A673 (cell line): Measurements from ENCODE around the gene SRSF4. TPM values are rescaled to one million over a fixed set of nuclear protein-coding genes. Genes with fewer than 3 reads are reported as not detected.

ENCODE experiments used
- BruUV-seq: library from RNA; stranded (reverse); fragments of 400-500 nt; replicated peaks from 2 replicates; lab custom pipeline; 2021; lab: Mats Ljungman, UMichigan
- CTCF ChIA-PET: fragments of 300-600 bp; sonication (Branson Sonifier 250); formaldehyde crosslinking; loops from one replicate; lab custom pipeline; 2022; ENCODE audit warnings: antibody characterized with exemption; lab: Charles Lee
- POLR2A ChIA-PET: fragments of 300-600 bp; sonication (Branson Sonifier 250); formaldehyde crosslinking; loops from one replicate; lab custom pipeline; 2022; ENCODE audit warnings: antibody characterized with exemption; ENCODE audit not compliant: low non-redundant PET; lab: Charles Lee
- DNase-seq: peaks from one replicate; pipeline ENCODE4 v3.0.0-alpha.2; 2015; ENCODE audit warnings: low spot score
- H3K27ac ChIP-seq: fragments of 200-600 bp; sonication (generic); 2 replicates; pipeline ENCODE4 v1.5.1; 2016; ENCODE audit warnings: mixed run types, low read depth, mild to moderate bottlenecking, mixed read lengths, antibody characterized with exemption, low read length; ENCODE audit not compliant: poor library complexity, severe bottlenecking
- H3K27me3 ChIP-seq: fragments of 200-600 bp; sonication (generic); replicated peaks from 2 replicates; pipeline ENCODE4 v1.6.1; 2017; ENCODE audit warnings: mixed run types, low read depth, mild to moderate bottlenecking, mixed read lengths, antibody characterized with exemption, low read length; ENCODE audit not compliant: insufficient read depth, poor library complexity
- H3K36me3 ChIP-seq: fragments of 200-600 bp; sonication (generic); 2 replicates; pipeline ENCODE4 v1.6.1; 2016; ENCODE audit warnings: mixed run types, mild to moderate bottlenecking, mixed read lengths, antibody characterized with exemption, low read length; ENCODE audit not compliant: insufficient read depth, poor library complexity, severe bottlenecking
- H3K4me1 ChIP-seq: fragments of 200-600 bp; sonication (generic); 2 replicates; pipeline ENCODE4 v1.6.1; 2017; ENCODE audit warnings: mixed run types, mild to moderate bottlenecking, mixed read lengths, antibody characterized with exemption, low read length; ENCODE audit not compliant: insufficient read depth, poor library complexity, severe bottlenecking
- H3K4me3 ChIP-seq: fragments of 200-600 bp; sonication (generic); 2 replicates; pipeline ENCODE4 v1.5.1; 2016; ENCODE audit warnings: low read depth, mixed run types, mild to moderate bottlenecking, mixed read lengths, low read length; ENCODE audit not compliant: poor library complexity, severe bottlenecking
- H3K9me3 ChIP-seq: fragments of 200-600 bp; sonication (generic); 2 replicates; pipeline ENCODE4 v1.6.1; 2016; ENCODE audit warnings: mixed run types, low read depth, mild to moderate bottlenecking, mixed read lengths, antibody characterized with exemption, low read length; ENCODE audit not compliant: poor library complexity, severe bottlenecking
- EZH2 ChIP-seq: fragments of 200-600 bp; sonication (generic); IDR thresholded peaks from 2 replicates; pipeline ENCODE4 v1.6.1; 2017; ENCODE audit warnings: borderline replicate concordance, low read depth, mild to moderate bottlenecking, mixed read lengths, antibody characterized with exemption, low read length; ENCODE audit not compliant: poor library complexity, severe bottlenecking
- intact Hi-C: fragments of 100-400 bp; cut with micrococcal nuclease; formaldehyde crosslinking; loops from one replicate; pipeline ENCODE4 v1.10.0; 2022; ENCODE audit not compliant: unreplicated experiment
- total RNA-seq: library from RNA; stranded (reverse); gene quantifications from 2 replicates; pipeline ENCODE4 v1.2.3, GENCODE V29; 2021
- TF ChIP-seq, protein P1 (sequence below): fragments of 300-800, 200-600 bp; sonication (generic); conservative IDR thresholded peaks from 2 replicates; pipeline ENCODE4 v1.5.1; 2017; ENCODE audit warnings: low read depth, mild to moderate bottlenecking, antibody characterized with exemption, low read length, moderate library complexity, mixed read lengths

SRSF4 gene
- total RNA-seq, 1 experiment from 2014 or later, result 116 TPM

DNA sequence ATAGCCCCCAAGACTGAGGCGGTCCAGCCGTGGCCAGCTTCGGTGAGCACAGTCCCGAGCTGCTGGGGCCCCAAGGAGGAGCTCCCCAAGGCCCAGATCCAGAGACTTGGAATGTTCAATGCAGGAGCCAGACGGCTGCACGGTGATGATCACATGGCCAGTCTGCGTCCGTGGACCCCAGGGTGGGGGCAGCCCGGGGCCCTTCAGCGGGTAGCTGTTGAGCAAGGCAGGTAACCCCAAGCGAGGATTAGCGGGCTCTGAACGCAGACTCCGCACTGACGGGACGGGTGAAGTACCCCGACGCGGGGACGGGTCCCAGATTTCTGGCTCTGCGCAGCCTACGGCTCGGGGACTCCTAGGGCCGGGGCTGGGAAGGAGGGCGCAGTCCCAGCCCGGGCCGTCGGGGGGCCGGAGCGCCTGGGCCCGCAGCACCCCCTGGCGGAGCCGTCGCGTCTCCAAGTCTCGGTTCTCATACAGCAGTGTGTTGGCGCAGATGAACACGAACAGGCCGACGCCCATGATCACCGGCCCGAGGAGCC is 60.7 kb downstream of the SRSF4 start:
- H3K4me1 ChIP-seq, result peaks cover 9% of the 10 kb centered on the region
- BruUV-seq, result no TSS peak
- intact Hi-C loops, result loop anchor here (5.0 kb wide), 2 partner anchors 224 to 239 kb away; no protein-coding TSS in a partner anchor
- H3K27ac ChIP-seq, result no peak overlapping the region
- H3K9me3 ChIP-seq, result no peaks in the 10 kb centered on the region
- H3K36me3 ChIP-seq, result peaks cover 30% of the 10 kb centered on the region
- CTCF ChIA-PET, result interaction anchor here (1.5 to 1.6 kb wide), 2 partner anchors 239 kb away, joined by 4 to 8 read pairs; no protein-coding TSS in a partner anchor
- peak; percentile 87 for DNase-seq
- POLR2A ChIA-PET, result no interaction called here
- H3K27me3 ChIP-seq, result no peaks in the 10 kb centered on the region
- H3K4me3 ChIP-seq, result peak overlapping the region; percentile 50
- TF ChIP-seq, protein P1, sequence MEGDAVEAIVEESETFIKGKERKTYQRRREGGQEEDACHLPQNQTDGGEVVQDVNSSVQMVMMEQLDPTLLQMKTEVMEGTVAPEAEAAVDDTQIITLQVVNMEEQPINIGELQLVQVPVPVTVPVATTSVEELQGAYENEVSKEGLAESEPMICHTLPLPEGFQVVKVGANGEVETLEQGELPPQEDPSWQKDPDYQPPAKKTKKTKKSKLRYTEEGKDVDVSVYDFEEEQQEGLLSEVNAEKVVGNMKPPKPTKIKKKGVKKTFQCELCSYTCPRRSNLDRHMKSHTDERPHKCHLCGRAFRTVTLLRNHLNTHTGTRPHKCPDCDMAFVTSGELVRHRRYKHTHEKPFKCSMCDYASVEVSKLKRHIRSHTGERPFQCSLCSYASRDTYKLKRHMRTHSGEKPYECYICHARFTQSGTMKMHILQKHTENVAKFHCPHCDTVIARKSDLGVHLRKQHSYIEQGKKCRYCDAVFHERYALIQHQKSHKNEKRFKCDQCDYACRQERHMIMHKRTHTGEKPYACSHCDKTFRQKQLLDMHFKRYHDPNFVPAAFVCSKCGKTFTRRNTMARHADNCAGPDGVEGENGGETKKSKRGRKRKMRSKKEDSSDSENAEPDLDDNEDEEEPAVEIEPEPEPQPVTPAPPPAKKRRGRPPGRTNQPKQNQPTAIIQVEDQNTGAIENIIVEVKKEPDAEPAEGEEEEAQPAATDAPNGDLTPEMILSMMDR, result peak; percentile 83
- TF ChIP-seq EZH2, result no peak

DNA sequence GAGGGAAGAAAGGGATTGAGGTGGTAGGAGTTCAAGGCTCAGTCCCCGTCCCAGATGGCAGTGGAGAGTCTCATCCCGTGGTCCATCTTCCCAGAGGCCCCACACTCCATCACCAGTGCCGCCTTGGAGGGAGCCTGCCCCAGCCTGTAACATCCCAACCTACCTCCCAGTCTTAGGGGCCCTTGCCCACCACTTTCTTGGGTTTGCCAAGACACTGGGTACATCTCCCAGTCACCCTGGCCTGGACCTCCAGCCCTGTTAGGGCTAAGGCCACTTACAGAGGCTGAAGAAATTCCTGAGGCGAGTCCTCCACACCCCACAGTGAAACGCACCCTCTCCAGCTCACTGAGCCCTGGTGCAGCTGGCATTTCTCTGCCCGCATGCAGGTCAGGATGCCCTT is 61.3 kb downstream of the SRSF4 start:
- H3K36me3 ChIP-seq, result peaks cover 36% of the 10 kb centered on the region
- H3K9me3 ChIP-seq, result no peaks in the 10 kb centered on the region
- no peak overlapping the region for H3K4me3 ChIP-seq
- TF ChIP-seq, protein P1, result no peak
- TF ChIP-seq EZH2, result no peak
- intact Hi-C loops, result loop anchor here (5.0 kb wide), 2 partner anchors 223 to 238 kb away; no protein-coding TSS in a partner anchor
- H3K4me1 ChIP-seq, result peaks cover 9% of the 10 kb centered on the region
- H3K27ac ChIP-seq, result no peak overlapping the region
- no peak for DNase-seq
- ChIA-PET CTCF (interaction anchor here (1.5 kb wide), 1 partner anchor 238 kb away, joined by 4 read pairs; no protein-coding TSS in a partner anchor), POLR2A (no interaction called here)
- no peaks in the 10 kb centered on the region for H3K27me3 ChIP-seq
- BruUV-seq, result no TSS peak

GRCh38 chr1:29119121-29119929 is 62.4 kb downstream of the SRSF4 start:
- Histone ChIP-seq H3K9me3 (no peaks in the 10 kb centered on the region), H3K27me3 (no peaks in the 10 kb centered on the region), H3K4me1 (peaks cover 9% of the 10 kb centered on the region), H3K4me3 (no peak overlapping the region), H3K36me3 (peaks cover 45% of the 10 kb centered on the region), H3K27ac (peak overlapping the region; percentile 40)
- no TSS peak for BruUV-seq
- TF ChIP-seq EZH2, result no peak
- TF ChIP-seq, protein P1, result no peak
- intact Hi-C loops, result no loop called here
- DNase-seq, result no peak
- ChIA-PET POLR2A (no interaction called here), CTCF (interaction anchor here (1.5 kb wide), 1 partner anchor 237 kb away, joined by 4 read pairs; no protein-coding TSS in a partner anchor)
